HepG2 (cell line): ENCODE measurements around the gene PRKAR1B. TPM values are rescaled to one million over a fixed set of nuclear protein-coding genes. Genes with fewer than 3 reads are reported as not detected.

Experiments used
- AGO1 ChIP-seq: fragments of 200-400 bp; formaldehyde crosslinking; IDR thresholded peaks from 2 replicates; pipeline ENCODE4 v1.6.1; 2017; ENCODE audit warnings: mild to moderate bottlenecking, low read depth, low read length, moderate library complexity; ENCODE audit not compliant: poor library complexity, severe bottlenecking
- ATF3 ChIP-seq: sonication (generic); formaldehyde crosslinking; IDR thresholded peaks from 2 replicates; pipeline ENCODE4 v1.4.0; 2020; ENCODE audit warnings: missing genetic modification reagents
- ATF5 ChIP-seq: sonication (generic); formaldehyde crosslinking; IDR thresholded peaks from 2 replicates; pipeline ENCODE4 v1.4.0; 2020; ENCODE audit warnings: mild to moderate bottlenecking, low read depth, missing genetic modification reagents
- CERS6 ChIP-seq: sonication (generic); formaldehyde crosslinking; IDR thresholded peaks from 2 replicates; pipeline ENCODE4 v1.5.0; 2020; ENCODE audit warnings: missing genetic modification reagents
- ETS1 ChIP-seq: sonication (generic); formaldehyde crosslinking; IDR thresholded peaks from 2 replicates; pipeline ENCODE4 v1.4.0; 2020; ENCODE audit warnings: missing genetic modification reagents
- NAIF1 ChIP-seq: sonication (generic); formaldehyde crosslinking; IDR thresholded peaks from 2 replicates; pipeline ENCODE4 v1.5.0; 2020; ENCODE audit warnings: mild to moderate bottlenecking, missing genetic modification reagents, borderline replicate concordance
- NFATC3 ChIP-seq: sonication (generic); formaldehyde crosslinking; IDR thresholded peaks from 2 replicates; pipeline ENCODE4 v1.5.1; 2020; ENCODE audit warnings: mild to moderate bottlenecking, missing genetic modification reagents
- POLR2A ChIP-seq, 2 experiments: IDR thresholded peaks; 2 replicates each; pipeline ENCODE4 v1.6.1; 2011; ENCODE audit warnings: low read depth in 2 of 2, low read length in 2 of 2, mild to moderate bottlenecking in 1 of 2, moderate library complexity in 1 of 2; ENCODE audit not compliant: insufficient read depth in 1 of 2
- TFE3 ChIP-seq: IDR thresholded peaks from 2 replicates; pipeline ENCODE4 v1.6.1; 2016
- YEATS2 ChIP-seq: sonication (generic); formaldehyde crosslinking; IDR thresholded peaks from 2 replicates; pipeline ENCODE4 v1.4.0; 2020; ENCODE audit warnings: missing genetic modification reagents, borderline replicate concordance
- ZBTB3 ChIP-seq: sonication (generic); formaldehyde crosslinking; IDR thresholded peaks from 2 replicates; pipeline ENCODE4 v1.4.0; 2020; ENCODE audit warnings: low read depth, mild to moderate bottlenecking, moderate library complexity, missing genetic modification reagents, borderline replicate concordance
- ZGPAT ChIP-seq: IDR thresholded peaks from 2 replicates; pipeline ENCODE4 v1.6.1; 2016; ENCODE audit warnings: mild to moderate bottlenecking
- ZNF512 ChIP-seq: sonication (generic); formaldehyde crosslinking; IDR thresholded peaks from 2 replicates; pipeline ENCODE4 v1.4.0; 2020; ENCODE audit warnings: mild to moderate bottlenecking, missing genetic modification reagents
- ZNF513 ChIP-seq: sonication (generic); formaldehyde crosslinking; conservative IDR thresholded peaks from 2 replicates; pipeline ENCODE4 v1.5.0; 2020; ENCODE audit warnings: missing genetic modification reagents
- ZNF562 ChIP-seq: sonication (generic); formaldehyde crosslinking; IDR thresholded peaks from 2 replicates; pipeline ENCODE4 v1.8.0; 2022; ENCODE audit warnings: missing genetic modification reagents, borderline replicate concordance
- ZNF589 ChIP-seq: sonication (generic); formaldehyde crosslinking; conservative IDR thresholded peaks from 2 replicates; pipeline ENCODE4 v1.8.0; 2022; ENCODE audit warnings: mild to moderate bottlenecking, moderate library complexity, missing genetic modification reagents
- ZNF678 ChIP-seq: sonication (generic); formaldehyde crosslinking; IDR thresholded peaks from 2 replicates; pipeline ENCODE4 v1.4.0; 2020; ENCODE audit warnings: mild to moderate bottlenecking, missing genetic modification reagents
- ZSCAN21 ChIP-seq: sonication (generic); formaldehyde crosslinking; IDR thresholded peaks from 2 replicates; pipeline ENCODE4 v1.8.0; 2022; ENCODE audit warnings: mild to moderate bottlenecking, missing genetic modification reagents, moderate library complexity, borderline replicate concordance
- polyA plus RNA-seq, 8 experiments: library from polyadenylated mRNA; depleted of rRNA in 3 of 8; stranded (reverse) in 7 of 8; unstranded in 1 of 8; fragments of >200 nt; fragmentation: Illumina TruSeq in 4 of 8; extraction: Trizol in 4 of 8; gene quantifications; 2 replicates each; pipeline versions ENCODE4 v1.2.1 to v1.2.3, GENCODE V29; 2011 to 2016; ENCODE audit warnings: low read depth in 4 of 8, missing spikeins in 1 of 8, mixed read lengths in 1 of 8; ENCODE audit not compliant: insufficient read depth in 1 of 8
- total RNA-seq, 5 experiments: library from RNA; depleted of rRNA; stranded (reverse); fragments of >200 nt; fragmentation: Illumina TruSeq; extraction: Trizol; gene quantifications; 2 replicates each; pipeline ENCODE4 v1.2.3, GENCODE V29; 2016; ENCODE audit warnings: low read depth in 1 of 5

PRKAR1B gene
- total and polyA plus RNA-seq, 2 of the 13 experiments (the other 11 are each of a cell fraction or from before 2014, with no cell fraction given): 7.9 to 28.2 TPM

GRCh38 chr7:617614-618538 is 109.2 kb downstream of the PRKAR1B start (continued):
- no peak for TF ChIP-seq ETS1
- TF ChIP-seq ATF5 (CRISPR knock-in tag): peak; percentile 55; the same call in 1 of the 2 replicates
- TF ChIP-seq ZNF678 (CRISPR knock-in tag): no peak
- peak; percentile 50 to 76 for TF ChIP-seq POLR2A (IDR thresholded peaks at IDR 0.05; ENCODE audit: insufficient read depth in 1 of 2, low read depth in 2 of 2, low read length in 2 of 2)
- no peak for TF ChIP-seq ZNF513 (CRISPR knock-in tag)
- TF ChIP-seq YEATS2 (CRISPR knock-in tag): no peak
- no peak for TF ChIP-seq ZGPAT (CRISPR knock-in tag)
- TF ChIP-seq NAIF1 (CRISPR knock-in tag): no peak
- no peak for TF ChIP-seq CERS6 (CRISPR knock-in tag)
- no peak for TF ChIP-seq ZNF512 (CRISPR knock-in tag)
- TF ChIP-seq AGO1: no peak
- TF ChIP-seq NFATC3: no peak
- TF ChIP-seq ZNF562 (CRISPR knock-in tag): no peak
- no peak for TF ChIP-seq TFE3
- no peak for TF ChIP-seq ATF3
- TF ChIP-seq ZNF589 (CRISPR knock-in tag): no peak
- no peak for TF ChIP-seq ZSCAN21 (CRISPR knock-in tag)
- peak; percentile 71; the same call in 1 of the 2 replicates for TF ChIP-seq ZBTB3 (CRISPR knock-in tag)
